CD14-positive monocyte (primary cell): ENCODE measurements around the gene DTX2. TPM values are rescaled to one million over a fixed set of nuclear protein-coding genes. Genes with fewer than 3 reads are reported as not detected.
"Not testable (repeated sequence)": the region's sequence is repeated elsewhere in the genome, so short reads cannot be mapped to it uniquely, and the experiment has no call there.

Experiments
- DNase-seq, 3 donors: peaks; one replicate each; pipeline ENCODE4 v3.0.0-alpha.2; 2011 to 2022
- H2AFZ ChIP-seq: 2 replicates; pipeline ENCODE4 v1.6.0; 2012; ENCODE audit warnings: mild to moderate bottlenecking, low read depth, low read length, inconsistent platforms; ENCODE audit not compliant: insufficient read depth, poor library complexity, severe bottlenecking
- H3K27ac ChIP-seq, 2 donors: 1 replicate in 1 of 2; 2 replicates in 1 of 2; pipeline ENCODE4 v1.5.1; 2012 to 2013; ENCODE audit warnings: low read length in 2 of 2, control low read depth in 1 of 2, inconsistent platforms in 1 of 2, low read depth in 1 of 2, mild to moderate bottlenecking in 1 of 2
- H3K27me3 ChIP-seq, 2 donors: one replicate each; pipeline versions ENCODE4 v1.6.0 to v1.6.1; 2011 to 2013; ENCODE audit warnings: low read length in 2 of 2; ENCODE audit not compliant: control insufficient read depth in 2 of 2, insufficient read depth in 2 of 2
- H3K36me3 ChIP-seq, 2 donors: replicated peaks in 1 of 2; 1 replicate in 1 of 2; 2 replicates in 1 of 2; pipeline versions ENCODE4 v1.5.1 to v1.6.1; 2012 to 2013; ENCODE audit warnings: low read length in 2 of 2, control low read depth in 1 of 2, inconsistent platforms in 1 of 2, mild to moderate bottlenecking in 1 of 2; ENCODE audit not compliant: insufficient read depth in 2 of 2, control insufficient read depth in 1 of 2
- H3K4me1 ChIP-seq, 2 donors: 1 replicate in 1 of 2; 2 replicates in 1 of 2; pipeline versions ENCODE4 v1.5.1 to v1.6.1; 2012 to 2013; ENCODE audit warnings: low read length in 2 of 2, control low read depth in 1 of 2, inconsistent platforms in 1 of 2, mild to moderate bottlenecking in 1 of 2, moderate library complexity in 1 of 2; ENCODE audit not compliant: insufficient read depth in 2 of 2, control insufficient read depth in 1 of 2
- H3K4me2 ChIP-seq: replicated peaks from 2 replicates; pipeline ENCODE3; 2012; ENCODE audit warnings: low read length, moderate library complexity, mild to moderate bottlenecking; ENCODE audit not compliant: poor library complexity, severe bottlenecking; ENCODE audit errors: extremely low read depth
- H3K4me3 ChIP-seq, 3 experiments: fragments of 200-600 bp in 1 of 3; sonication (generic) in 1 of 3; replicated peaks in 1 of 3; 1 replicate in 2 of 3; 2 replicates in 1 of 3; pipeline ENCODE4 v1.5.1; 2011 to 2013; ENCODE audit warnings: low read length in 3 of 3, mild to moderate bottlenecking in 3 of 3, control low read depth in 2 of 3, low read depth in 2 of 3, inconsistent platforms in 1 of 3, moderate library complexity in 1 of 3
- H3K79me2 ChIP-seq: 2 replicates; pipeline ENCODE4 v1.6.0; 2012; ENCODE audit warnings: mild to moderate bottlenecking, control low read depth, inconsistent platforms, low read length, moderate library complexity; ENCODE audit not compliant: insufficient read depth
- H3K9ac ChIP-seq: 2 replicates; pipeline ENCODE4 v1.6.0; 2017; ENCODE audit warnings: low read length, mild to moderate bottlenecking; ENCODE audit not compliant: insufficient read depth, poor library complexity, severe bottlenecking
- H3K9me3 ChIP-seq, 2 donors: replicated peaks in 1 of 2; 1 replicate in 1 of 2; 2 replicates in 1 of 2; pipeline versions ENCODE4 v1.5.1 to v1.6.1; 2012 to 2013; ENCODE audit warnings: low read length in 2 of 2, control low read depth in 1 of 2; ENCODE audit not compliant: control insufficient read depth in 1 of 2, insufficient read depth in 1 of 2
- H4K20me1 ChIP-seq: 2 replicates; pipeline ENCODE4 v1.6.0; 2012; ENCODE audit warnings: mild to moderate bottlenecking, low read length, control low read depth, moderate library complexity; ENCODE audit not compliant: insufficient read depth
- H3K27ac Mint-ChIP-seq, 7 donors: one replicate each; pipeline ENCODE4 v1.8.0; 2020; ENCODE audit warnings: mild to moderate bottlenecking in 7 of 7, mixed read lengths in 7 of 7, moderate library complexity in 6 of 7, inconsistent platforms in 2 of 7
- H3K27me3 Mint-ChIP-seq, 3 donors: one replicate each; pipeline ENCODE4 v1.8.0; 2021 to 2022; ENCODE audit warnings: low read depth in 3 of 3, mild to moderate bottlenecking in 3 of 3, mixed read lengths in 3 of 3, moderate library complexity in 3 of 3, inconsistent platforms in 1 of 3
- H3K36me3 Mint-ChIP-seq, 2 donors: one replicate each; pipeline ENCODE4 v1.8.0; 2020; ENCODE audit warnings: mixed read lengths in 2 of 2, inconsistent platforms in 1 of 2, mild to moderate bottlenecking in 1 of 2
- H3K4me1 Mint-ChIP-seq: one replicate; pipeline ENCODE4 v1.8.0; 2020; ENCODE audit warnings: mild to moderate bottlenecking, mixed read lengths
- H3K4me3 Mint-ChIP-seq, 2 donors: one replicate each; pipeline ENCODE4 v1.8.0; 2020; ENCODE audit warnings: mild to moderate bottlenecking in 2 of 2, mixed read lengths in 2 of 2, moderate library complexity in 1 of 2
- H3K9me3 Mint-ChIP-seq, 7 donors: one replicate each; pipeline ENCODE4 v1.8.0; 2020 to 2022; ENCODE audit warnings: mixed read lengths in 7 of 7, mild to moderate bottlenecking in 6 of 7, moderate library complexity in 6 of 7, inconsistent platforms in 2 of 7
- WGBS: methylation state at CpG from one replicate; pipeline ENCODE4 v1.1.5; 2013; ENCODE audit warnings: missing lambda C conversion rate; ENCODE audit not compliant: insufficient coverage; 5-methylcytosine and 5-hydroxymethylcytosine counted together
- intact Hi-C, 2 donors: fragments of 100-400 bp; cut with micrococcal nuclease; formaldehyde crosslinking; loops; one replicate each; pipeline versions ENCODE4 v1.15.0 to v1.15.1; 2023
- polyA plus RNA-seq, 3 donors: library from polyadenylated mRNA; depleted of rRNA in 1 of 3; unstranded in 2 of 3; stranded (reverse) in 1 of 3; fragments of 300-500 nt in 2 of 3; fragments of >200 nt in 1 of 3; fragmentation: Illumina TruSeq in 2 of 3; gene quantifications; 1 replicate in 2 of 3; 2 replicates in 1 of 3; pipeline ENCODE4 v1.2.3, GENCODE V29; 2012 to 2021

DTX2 gene
- polyA plus RNA-seq, 3 donors: 11.3 to 35.2 (median 20.2) TPM

GRCh38 chr7:76497918-76498582, 36.5 kb downstream of the DTX2 start:
- H3K27ac Mint-ChIP-seq, H3K27me3 Mint-ChIP-seq, H3K4me3 ChIP-seq, H4K20me1 ChIP-seq, H3K79me2 ChIP-seq, H2AFZ ChIP-seq, H3K27me3 ChIP-seq, H3K4me1 Mint-ChIP-seq, DNase-seq, H3K4me3 Mint-ChIP-seq, H3K9me3 ChIP-seq, H3K9ac ChIP-seq, H3K4me1 ChIP-seq, H3K4me2 ChIP-seq, intact Hi-C loops, H3K27ac ChIP-seq, H3K9me3 Mint-ChIP-seq: not testable (repeated sequence)
- peaks cover 17 to 27% of the 10 kb centered on the region in 2 donors for H3K36me3 Mint-ChIP-seq
- WGBS: 100% methylated on average over 1 of the region's 27 CpGs
- H3K36me3 ChIP-seq: peaks cover 6 to 16% of the 10 kb centered on the region in 2 donors

DNA sequence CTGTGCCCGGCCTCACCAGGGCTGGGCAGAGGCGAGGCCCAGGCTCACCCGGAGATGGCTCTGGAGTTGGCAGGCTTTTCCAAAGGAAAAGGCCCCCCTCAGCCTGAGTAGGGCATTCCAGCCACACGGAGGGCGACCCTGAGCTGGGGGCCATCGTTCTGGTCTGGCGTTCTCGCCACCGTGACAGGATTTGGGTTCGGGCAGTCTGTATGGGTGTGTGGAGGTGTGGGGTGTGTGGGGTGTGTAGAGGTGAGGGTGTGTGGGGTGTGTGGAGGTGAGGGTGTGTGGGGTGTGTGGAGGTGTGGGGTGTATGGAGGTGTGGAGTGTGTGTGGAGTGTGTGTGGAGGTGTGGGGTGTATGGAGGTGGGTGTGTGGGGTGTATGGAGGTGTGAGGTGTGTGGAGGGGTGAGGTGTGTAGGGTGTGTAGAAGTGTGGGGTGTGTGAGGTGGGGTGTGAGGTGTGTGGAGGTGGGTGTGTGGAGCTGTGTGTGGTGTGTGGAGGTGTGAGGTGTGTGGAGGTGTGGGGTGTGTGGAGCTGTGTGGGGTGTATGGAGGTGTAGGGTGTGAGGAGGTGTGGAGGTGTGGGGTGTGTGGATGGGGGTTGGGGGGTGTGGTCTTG, 37.2 kb downstream of the DTX2 start:
- H2AFZ ChIP-seq, H3K4me1 Mint-ChIP-seq, DNase-seq, H3K4me2 ChIP-seq, H3K9me3 Mint-ChIP-seq, H3K27ac Mint-ChIP-seq, H3K27ac ChIP-seq, H3K4me1 ChIP-seq, intact Hi-C loops, H3K27me3 Mint-ChIP-seq, H3K4me3 Mint-ChIP-seq, H3K79me2 ChIP-seq, H4K20me1 ChIP-seq, H3K9me3 ChIP-seq, H3K9ac ChIP-seq, H3K4me3 ChIP-seq, H3K27me3 ChIP-seq: not testable (repeated sequence)
- peaks cover 8 to 20% of the 10 kb centered on the region in 2 donors for H3K36me3 ChIP-seq
- WGBS: no CpG with 5 or more reads among the region's 10 CpGs
- H3K36me3 Mint-ChIP-seq: peaks cover 20 to 30% of the 10 kb centered on the region in 2 donors

DNA sequence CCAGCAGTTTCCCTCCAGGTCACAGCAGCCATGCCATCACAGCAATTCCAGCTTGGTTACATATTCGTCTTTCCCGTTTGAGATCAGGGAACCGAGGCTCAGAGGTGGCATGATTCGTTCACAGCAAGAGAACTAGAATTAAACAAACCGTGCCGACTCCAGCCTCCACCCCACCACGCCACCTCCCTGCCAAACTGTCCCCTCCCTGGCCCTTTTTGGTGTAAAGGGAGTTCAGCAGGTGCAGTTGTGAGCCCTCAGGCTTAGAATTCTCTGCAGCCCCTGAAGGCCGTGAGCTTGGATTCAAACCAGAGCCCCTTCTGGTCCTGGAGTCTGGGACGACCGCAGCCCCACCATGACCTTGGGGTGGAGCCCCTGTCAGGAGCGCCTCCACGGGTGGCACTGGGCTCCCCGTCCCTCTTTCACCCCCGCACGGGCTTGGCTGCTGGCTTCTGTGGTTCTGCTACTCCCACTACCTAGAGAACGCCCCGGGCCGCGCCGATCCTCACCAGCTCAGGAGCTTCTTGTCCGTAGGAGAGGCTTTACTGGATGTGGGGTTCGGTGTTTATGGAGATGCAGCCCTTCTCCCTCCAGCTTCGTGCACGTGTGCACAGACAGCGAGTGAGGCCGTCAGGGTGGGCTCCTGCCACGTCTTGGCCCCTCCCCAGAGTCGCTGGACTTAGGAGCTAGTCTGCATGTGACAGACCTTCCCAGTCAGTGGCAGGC, 37.9 kb downstream of the DTX2 start:
- H2AFZ ChIP-seq, H3K27me3 ChIP-seq, H3K4me3 Mint-ChIP-seq, H3K9me3 ChIP-seq, H3K27me3 Mint-ChIP-seq, H3K9me3 Mint-ChIP-seq, intact Hi-C loops, H3K4me2 ChIP-seq, H3K4me1 Mint-ChIP-seq, H3K4me1 ChIP-seq, DNase-seq, H4K20me1 ChIP-seq, H3K79me2 ChIP-seq, H3K9ac ChIP-seq, H3K4me3 ChIP-seq, H3K27ac ChIP-seq: not testable (repeated sequence)
- Mint-ChIP-seq H3K27ac (peak overlapping the region in 2 of 7 donors; percentile 30 to 35), H3K36me3 (peaks cover 20 to 30% of the 10 kb centered on the region in 2 donors)
- WGBS: 80% methylated on average over 2 of the region's 28 CpGs
- H3K36me3 ChIP-seq: peaks cover 8 to 20% of the 10 kb centered on the region in 2 donors

- H3K27ac ChIP-seq, H3K4me1 ChIP-seq, DNase-seq, H3K79me2 ChIP-seq, H3K4me2 ChIP-seq, H2AFZ ChIP-seq, H3K4me3 ChIP-seq, H3K4me1 Mint-ChIP-seq, H3K27me3 Mint-ChIP-seq, H3K9ac ChIP-seq, H3K27me3 ChIP-seq, H4K20me1 ChIP-seq, H3K9me3 Mint-ChIP-seq, H3K4me3 Mint-ChIP-seq, H3K9me3 ChIP-seq: not testable (repeated sequence)
- peaks cover 11 to 20% of the 10 kb centered on the region in 2 donors for H3K36me3 ChIP-seq
- Mint-ChIP-seq H3K36me3 (peaks cover 23 to 36% of the 10 kb centered on the region in 2 donors), H3K27ac (peak overlapping the region in 2 of 7 donors; percentile 30 to 35)
- no CpG with 5 or more reads among the region's 19 CpGs for WGBS
- intact Hi-C loops: loop anchor here in 1 of 2 donors (10.0 kb wide), 1 partner anchor 325 kb away; no protein-coding TSS in a partner anchor
Measured at GRCh38 chr7:76499924-76500241, 38.4 kb downstream of the DTX2 start.
